A673 (cell line): Measurements from ENCODE around the gene FLT1. TPM values are rescaled to one million over a fixed set of nuclear protein-coding genes. Genes with fewer than 3 reads are reported as not detected.
A peak's percentile ranks its signal among the peaks of the same experiment; 100 is the strongest.

Source experiments
- BruUV-seq: library from RNA; stranded (reverse); fragments of 400-500 nt; replicated peaks from 2 replicates; lab custom pipeline; 2021; lab: Mats Ljungman, UMichigan
- CTCF ChIA-PET: fragments of 300-600 bp; sonication (Branson Sonifier 250); formaldehyde crosslinking; loops from one replicate; lab custom pipeline; 2022; ENCODE audit warnings: antibody characterized with exemption; lab: Charles Lee
- POLR2A ChIA-PET: fragments of 300-600 bp; sonication (Branson Sonifier 250); formaldehyde crosslinking; loops from one replicate; lab custom pipeline; 2022; ENCODE audit warnings: antibody characterized with exemption; ENCODE audit not compliant: low non-redundant PET; lab: Charles Lee
- DNase-seq: peaks from one replicate; pipeline ENCODE4 v3.0.0-alpha.2; 2015; ENCODE audit warnings: low spot score
- H3K27ac ChIP-seq: fragments of 200-600 bp; sonication (generic); 2 replicates; pipeline ENCODE4 v1.5.1; 2016; ENCODE audit warnings: mixed run types, low read depth, mild to moderate bottlenecking, mixed read lengths, antibody characterized with exemption, low read length; ENCODE audit not compliant: poor library complexity, severe bottlenecking
- H3K27me3 ChIP-seq: fragments of 200-600 bp; sonication (generic); replicated peaks from 2 replicates; pipeline ENCODE4 v1.6.1; 2017; ENCODE audit warnings: mixed run types, low read depth, mild to moderate bottlenecking, mixed read lengths, antibody characterized with exemption, low read length; ENCODE audit not compliant: insufficient read depth, poor library complexity
- H3K36me3 ChIP-seq: fragments of 200-600 bp; sonication (generic); 2 replicates; pipeline ENCODE4 v1.6.1; 2016; ENCODE audit warnings: mixed run types, mild to moderate bottlenecking, mixed read lengths, antibody characterized with exemption, low read length; ENCODE audit not compliant: insufficient read depth, poor library complexity, severe bottlenecking
- H3K4me1 ChIP-seq: fragments of 200-600 bp; sonication (generic); 2 replicates; pipeline ENCODE4 v1.6.1; 2017; ENCODE audit warnings: mixed run types, mild to moderate bottlenecking, mixed read lengths, antibody characterized with exemption, low read length; ENCODE audit not compliant: insufficient read depth, poor library complexity, severe bottlenecking
- H3K4me3 ChIP-seq: fragments of 200-600 bp; sonication (generic); 2 replicates; pipeline ENCODE4 v1.5.1; 2016; ENCODE audit warnings: low read depth, mixed run types, mild to moderate bottlenecking, mixed read lengths, low read length; ENCODE audit not compliant: poor library complexity, severe bottlenecking
- H3K9me3 ChIP-seq: fragments of 200-600 bp; sonication (generic); 2 replicates; pipeline ENCODE4 v1.6.1; 2016; ENCODE audit warnings: mixed run types, low read depth, mild to moderate bottlenecking, mixed read lengths, antibody characterized with exemption, low read length; ENCODE audit not compliant: poor library complexity, severe bottlenecking
- EZH2 ChIP-seq: fragments of 200-600 bp; sonication (generic); IDR thresholded peaks from 2 replicates; pipeline ENCODE4 v1.6.1; 2017; ENCODE audit warnings: borderline replicate concordance, low read depth, mild to moderate bottlenecking, mixed read lengths, antibody characterized with exemption, low read length; ENCODE audit not compliant: poor library complexity, severe bottlenecking
- intact Hi-C: fragments of 100-400 bp; cut with micrococcal nuclease; formaldehyde crosslinking; loops from one replicate; pipeline ENCODE4 v1.10.0; 2022; ENCODE audit not compliant: unreplicated experiment
- total RNA-seq: library from RNA; stranded (reverse); gene quantifications from 2 replicates; pipeline ENCODE4 v1.2.3, GENCODE V29; 2021
- TF ChIP-seq, protein P1 (sequence below): fragments of 300-800, 200-600 bp; sonication (generic); conservative IDR thresholded peaks from 2 replicates; pipeline ENCODE4 v1.5.1; 2017; ENCODE audit warnings: low read depth, mild to moderate bottlenecking, antibody characterized with exemption, low read length, moderate library complexity, mixed read lengths

The FLT1 gene
- total RNA-seq, 1 experiment from 2014 or later: 5.2 TPM

GRCh38 chr13:28420704-28421103 lies 74.2 kb downstream of the FLT1 start:
- Histone ChIP-seq H3K36me3 (no peaks in the 10 kb centered on the region), H3K4me1 (no peaks in the 10 kb centered on the region), H3K4me3 (no peak overlapping the region), H3K27me3 (no peaks in the 10 kb centered on the region), H3K9me3 (no peaks in the 10 kb centered on the region), H3K27ac (no peak overlapping the region)
- intact Hi-C loops: no loop called here
- DNase-seq: no peak
- POLR2A ChIA-PET: no interaction called here
- BruUV-seq: no TSS peak
- CTCF ChIA-PET: no interaction called here
- TF ChIP-seq, protein P1, sequence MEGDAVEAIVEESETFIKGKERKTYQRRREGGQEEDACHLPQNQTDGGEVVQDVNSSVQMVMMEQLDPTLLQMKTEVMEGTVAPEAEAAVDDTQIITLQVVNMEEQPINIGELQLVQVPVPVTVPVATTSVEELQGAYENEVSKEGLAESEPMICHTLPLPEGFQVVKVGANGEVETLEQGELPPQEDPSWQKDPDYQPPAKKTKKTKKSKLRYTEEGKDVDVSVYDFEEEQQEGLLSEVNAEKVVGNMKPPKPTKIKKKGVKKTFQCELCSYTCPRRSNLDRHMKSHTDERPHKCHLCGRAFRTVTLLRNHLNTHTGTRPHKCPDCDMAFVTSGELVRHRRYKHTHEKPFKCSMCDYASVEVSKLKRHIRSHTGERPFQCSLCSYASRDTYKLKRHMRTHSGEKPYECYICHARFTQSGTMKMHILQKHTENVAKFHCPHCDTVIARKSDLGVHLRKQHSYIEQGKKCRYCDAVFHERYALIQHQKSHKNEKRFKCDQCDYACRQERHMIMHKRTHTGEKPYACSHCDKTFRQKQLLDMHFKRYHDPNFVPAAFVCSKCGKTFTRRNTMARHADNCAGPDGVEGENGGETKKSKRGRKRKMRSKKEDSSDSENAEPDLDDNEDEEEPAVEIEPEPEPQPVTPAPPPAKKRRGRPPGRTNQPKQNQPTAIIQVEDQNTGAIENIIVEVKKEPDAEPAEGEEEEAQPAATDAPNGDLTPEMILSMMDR: no peak
- TF ChIP-seq EZH2: no peak

DNA sequence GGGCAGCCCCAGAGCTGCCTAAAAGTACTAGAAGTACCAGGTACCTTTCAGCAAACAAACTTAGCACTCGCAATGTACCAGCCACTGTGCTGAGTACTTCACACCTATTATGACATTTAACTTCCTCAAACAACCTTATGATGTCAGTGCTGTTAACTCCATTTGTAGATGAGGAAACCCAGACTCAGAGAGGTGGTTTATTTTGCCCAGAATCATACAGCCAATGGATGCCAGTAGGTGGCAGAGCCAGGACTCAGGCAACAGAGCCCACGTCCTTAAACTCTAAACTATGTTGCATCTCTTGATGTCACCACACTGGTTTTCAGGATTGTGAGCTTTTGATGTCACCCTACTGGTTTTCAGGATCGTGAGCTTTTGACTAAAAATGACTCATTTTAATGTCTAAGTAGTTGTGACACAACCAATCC lies 78.9 kb downstream of the FLT1 start:
- Histone ChIP-seq H3K27me3 (no peaks in the 10 kb centered on the region), H3K27ac (no peak overlapping the region), H3K36me3 (no peaks in the 10 kb centered on the region), H3K4me3 (no peak overlapping the region), H3K4me1 (peaks cover 7% of the 10 kb centered on the region), H3K9me3 (no peaks in the 10 kb centered on the region)
- BruUV-seq: no TSS peak
- intact Hi-C loops: no loop called here
- CTCF ChIA-PET: no interaction called here
- no peak for DNase-seq
- POLR2A ChIA-PET: no interaction called here
- TF ChIP-seq, protein P1: 0 out of 2 replicates have a peak, but pooled peaks have one; percentile 28
- TF ChIP-seq EZH2: no peak

GRCh38 chr13:28413999-28414398 lies 80.9 kb downstream of the FLT1 start:
- Histone ChIP-seq H3K36me3 (no peaks in the 10 kb centered on the region), H3K27me3 (no peaks in the 10 kb centered on the region), H3K4me1 (peaks cover 7% of the 10 kb centered on the region), H3K27ac (no peak overlapping the region), H3K4me3 (no peak overlapping the region), H3K9me3 (no peaks in the 10 kb centered on the region)
- DNase-seq: no peak
- TF ChIP-seq, protein P1: no peak
- TF ChIP-seq EZH2: no peak
- ChIA-PET POLR2A (no interaction called here), CTCF (no interaction called here)
- BruUV-seq: no TSS peak
- intact Hi-C loops: no loop called here
